ENCODE measurements around the gene WNT2. TPM values are rescaled to one million over a fixed set of nuclear protein-coding genes. Genes with fewer than 3 reads are reported as not detected.
"Not testable (repeated sequence)": the region's sequence is repeated elsewhere in the genome, so short reads cannot be mapped to it uniquely, and the experiment has no call there.

The WNT2 gene
- total RNA-seq, 1 donor from 2014 or later: 0.35 TPM

GRCh38 chr7:117308891-117309290 is 14.0 kb downstream of the WNT2 start:
- DNase-seq (ENCODE audit: low read depth): no peak

GRCh38 chr7:117302396-117302795 is 20.5 kb downstream of the WNT2 start:
- DNase-seq (ENCODE audit: low read depth): no peak

- DNase-seq (ENCODE audit: low read depth): not testable (repeated sequence)
Observed at GRCh38 chr7:117300506-117300905, 22.4 kb downstream of the WNT2 start.

GRCh38 chr7:117297606-117298005 is 25.3 kb downstream of the WNT2 start:
- no peak for DNase-seq (ENCODE audit: low read depth)

GRCh38 chr7:117296066-117296465 is 26.8 kb downstream of the WNT2 start:
- no peak for DNase-seq (ENCODE audit: low read depth)

- no peak for DNase-seq (ENCODE audit: low read depth)
Observed at GRCh38 chr7:117285826-117286225, 37.0 kb downstream of the WNT2 start.

- no peak for DNase-seq (ENCODE audit: low read depth)
Observed at GRCh38 chr7:117284692-117285091, 38.2 kb downstream of the WNT2 start.

GRCh38 chr7:117283779-117284178 is 39.1 kb downstream of the WNT2 start:
- no peak for DNase-seq (ENCODE audit: low read depth)

GRCh38 chr7:117283371-117283770 is 39.5 kb downstream of the WNT2 start:
- peak; percentile 59 for DNase-seq (ENCODE audit: low read depth)

DNA sequence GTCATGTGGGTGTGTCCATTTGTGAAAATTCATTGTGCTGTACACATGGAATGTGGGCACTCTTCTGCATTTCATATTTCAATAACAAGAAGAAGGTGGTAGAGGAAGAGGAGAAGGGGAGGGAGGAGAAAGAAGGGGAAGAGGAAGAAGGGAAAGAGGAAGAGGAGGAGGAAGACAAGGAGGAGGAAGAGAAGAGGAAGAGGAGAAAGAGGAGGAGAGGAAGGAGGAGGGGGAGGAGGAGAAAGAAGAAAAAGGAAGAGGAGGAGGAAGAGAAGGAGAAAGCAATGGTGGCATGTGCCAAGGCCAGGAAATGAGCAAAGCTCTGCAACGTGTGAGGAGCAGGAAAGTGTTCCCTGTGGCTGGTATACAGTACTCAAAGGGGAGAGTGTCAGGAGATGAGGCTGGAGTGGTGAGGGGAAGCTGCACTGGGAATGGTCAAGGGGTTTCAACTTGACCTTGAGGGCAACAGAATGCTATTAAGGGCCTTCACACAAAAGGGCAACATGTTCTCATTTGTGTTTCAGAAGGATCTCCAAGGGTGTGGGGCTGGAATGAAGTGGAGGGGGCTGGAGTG is 40.5 kb downstream of the WNT2 start:
- DNase-seq (ENCODE audit: low read depth): no peak

- DNase-seq (ENCODE audit: low read depth): peak; percentile 27
Observed at GRCh38 chr7:117281562-117281961, 41.3 kb downstream of the WNT2 start.

DNA sequence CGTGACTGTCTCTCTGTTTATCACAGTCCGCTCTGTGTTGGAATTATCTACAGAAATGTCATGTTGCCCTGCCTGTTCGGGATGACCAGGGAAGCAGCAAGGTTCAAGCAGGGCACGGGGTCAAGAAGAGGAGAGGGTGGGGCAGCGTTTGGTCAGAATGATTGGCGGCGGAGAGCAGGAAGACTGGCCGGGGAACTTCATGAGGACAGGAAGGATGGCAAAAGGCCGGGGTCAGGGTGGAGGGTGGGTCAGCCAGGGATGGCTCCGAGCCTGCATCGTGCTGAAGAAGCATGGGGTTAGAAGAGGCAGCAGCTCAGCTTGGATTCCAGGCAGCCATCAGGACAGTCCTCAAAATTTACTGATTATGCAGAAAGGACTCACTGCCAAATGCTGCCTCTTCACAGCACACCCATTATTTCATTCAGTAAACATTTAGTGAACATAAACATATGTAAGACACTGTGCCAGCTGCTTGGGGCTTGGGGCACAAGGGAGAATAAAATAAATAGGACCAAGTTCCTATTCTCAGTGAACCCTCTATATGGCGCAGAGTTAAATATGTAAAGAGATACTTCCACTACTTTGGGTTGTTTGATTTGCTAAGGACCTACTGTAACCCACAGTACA is 42.8 kb downstream of the WNT2 start:
- DNase-seq (ENCODE audit: low read depth): no peak

- no peak for DNase-seq (ENCODE audit: low read depth)
Observed at GRCh38 chr7:117279203-117279602, 43.7 kb downstream of the WNT2 start.

- no peak for DNase-seq (ENCODE audit: low read depth)
Observed at GRCh38 chr7:117278040-117278439, 44.8 kb downstream of the WNT2 start.

- no peak for DNase-seq (ENCODE audit: low read depth)
Observed at GRCh38 chr7:117277576-117277975, 45.3 kb downstream of the WNT2 start.

- no peak for DNase-seq (ENCODE audit: low read depth)
Observed at GRCh38 chr7:117274951-117275350, 47.9 kb downstream of the WNT2 start.

DNA sequence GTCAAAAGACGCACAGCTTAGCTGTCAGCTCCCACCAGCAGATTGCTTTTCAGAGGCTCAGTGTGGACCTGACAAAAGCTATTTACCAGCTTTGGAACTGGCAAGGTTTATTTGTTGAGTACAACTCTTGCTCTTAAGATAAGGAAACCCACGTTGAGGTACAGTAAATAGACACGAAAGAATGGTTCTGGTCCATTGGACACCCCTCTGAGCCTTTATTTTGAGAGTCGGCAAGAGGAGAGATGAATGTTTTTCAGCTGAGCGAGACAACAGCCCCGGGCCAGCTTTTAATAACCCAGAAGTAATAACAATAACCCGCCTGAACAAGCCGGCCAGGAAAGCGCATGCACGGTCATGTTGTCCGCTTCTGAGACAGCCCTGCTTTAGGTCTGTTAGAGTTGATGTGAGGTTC is 49.0 kb downstream of the WNT2 start:
- peak; percentile 54 for DNase-seq (ENCODE audit: low read depth)

- no peak for DNase-seq (ENCODE audit: low read depth)
Observed at GRCh38 chr7:117273325-117273724, 49.5 kb downstream of the WNT2 start.

DNA sequence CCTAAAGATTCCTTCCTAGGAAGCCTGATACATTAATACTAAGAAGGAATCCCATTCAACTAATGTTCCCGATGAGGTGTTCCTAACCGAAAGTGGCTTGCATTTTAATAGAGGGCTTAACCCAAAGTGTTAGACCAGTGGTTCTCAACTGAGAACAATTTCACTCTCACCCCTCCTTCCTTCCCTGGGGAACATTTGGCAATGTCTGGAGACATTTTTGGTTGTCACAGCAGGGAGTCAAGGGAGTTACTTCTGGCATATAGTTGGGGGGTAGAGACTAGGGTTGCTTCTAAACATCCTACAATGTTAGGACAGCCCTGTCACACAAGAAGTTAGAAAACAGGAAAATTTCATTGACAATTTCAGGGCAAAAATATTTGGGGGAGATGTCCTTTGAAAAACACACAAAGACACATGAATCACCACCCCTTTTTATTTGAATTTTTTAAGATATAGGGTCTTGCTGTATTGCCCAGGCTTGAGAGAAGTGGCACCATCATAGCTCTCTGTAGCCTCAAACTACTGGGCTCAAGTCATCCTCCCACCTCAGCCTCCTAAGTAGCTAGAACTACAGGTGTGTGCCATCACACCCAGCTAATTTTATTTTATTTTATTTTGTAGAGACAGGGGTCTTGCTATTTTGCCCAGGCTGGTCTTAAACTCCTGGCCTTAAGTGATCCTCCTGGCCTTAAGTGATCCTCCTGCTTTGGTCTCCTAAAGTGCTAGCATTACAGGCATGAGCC is 50.7 kb downstream of the WNT2 start:
- DNase-seq (ENCODE audit: low read depth): no peak

GRCh38 chr7:117271566-117271965 is 51.3 kb downstream of the WNT2 start:
- DNase-seq (ENCODE audit: low read depth): no peak

GRCh38 chr7:117270371-117270770 is 52.5 kb downstream of the WNT2 start:
- DNase-seq (ENCODE audit: low read depth): no peak

DNA sequence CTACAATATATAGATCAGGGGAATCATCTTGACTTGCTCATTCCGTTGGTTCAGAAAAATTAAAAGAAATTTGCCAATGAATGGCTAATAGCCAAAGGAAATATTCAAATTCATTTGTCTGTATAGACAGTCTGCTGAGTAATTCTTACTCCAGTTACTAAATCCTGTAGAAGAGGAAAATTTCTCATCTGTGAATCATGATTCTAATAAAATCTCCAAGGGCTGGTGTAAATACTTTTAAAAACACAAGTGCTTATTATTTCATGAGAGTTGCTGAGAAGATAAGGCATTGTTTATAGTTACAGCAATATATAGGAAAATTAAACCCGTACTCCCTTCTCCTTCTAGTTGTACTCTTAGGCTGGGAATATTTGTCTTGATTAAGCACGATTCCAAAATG is 53.0 kb downstream of the WNT2 start:
- DNase-seq (ENCODE audit: low read depth): peak; percentile 72

- DNase-seq (ENCODE audit: low read depth): peak; percentile 95
Observed at GRCh38 chr7:117269417-117269816, 53.4 kb downstream of the WNT2 start.

Measured in renal cortical epithelial cell (primary cell).